ENCODE measurements around the gene POR.
A peak's percentile ranks its signal among the peaks of the same experiment; 100 is the strongest.

Gene POR

DNA sequence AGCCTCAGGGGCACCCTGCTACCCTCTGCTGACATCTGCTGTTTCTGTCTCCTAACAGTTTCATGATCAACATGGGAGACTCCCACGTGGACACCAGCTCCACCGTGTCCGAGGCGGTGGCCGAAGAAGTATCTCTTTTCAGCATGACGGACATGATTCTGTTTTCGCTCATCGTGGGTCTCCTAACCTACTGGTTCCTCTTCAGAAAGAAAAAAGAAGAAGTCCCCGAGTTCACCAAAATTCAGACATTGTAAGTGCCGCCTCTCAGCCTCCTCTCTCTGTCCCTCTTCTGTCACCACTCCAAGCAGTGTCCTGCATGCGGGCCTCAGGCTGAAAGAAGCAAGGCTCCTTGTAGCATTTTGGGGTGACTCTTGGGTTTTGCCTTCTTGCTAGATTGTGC, 39.0 kb downstream of the POR start:
- DNase-seq (ENCODE audit: low spot score) = no peak

DNA sequence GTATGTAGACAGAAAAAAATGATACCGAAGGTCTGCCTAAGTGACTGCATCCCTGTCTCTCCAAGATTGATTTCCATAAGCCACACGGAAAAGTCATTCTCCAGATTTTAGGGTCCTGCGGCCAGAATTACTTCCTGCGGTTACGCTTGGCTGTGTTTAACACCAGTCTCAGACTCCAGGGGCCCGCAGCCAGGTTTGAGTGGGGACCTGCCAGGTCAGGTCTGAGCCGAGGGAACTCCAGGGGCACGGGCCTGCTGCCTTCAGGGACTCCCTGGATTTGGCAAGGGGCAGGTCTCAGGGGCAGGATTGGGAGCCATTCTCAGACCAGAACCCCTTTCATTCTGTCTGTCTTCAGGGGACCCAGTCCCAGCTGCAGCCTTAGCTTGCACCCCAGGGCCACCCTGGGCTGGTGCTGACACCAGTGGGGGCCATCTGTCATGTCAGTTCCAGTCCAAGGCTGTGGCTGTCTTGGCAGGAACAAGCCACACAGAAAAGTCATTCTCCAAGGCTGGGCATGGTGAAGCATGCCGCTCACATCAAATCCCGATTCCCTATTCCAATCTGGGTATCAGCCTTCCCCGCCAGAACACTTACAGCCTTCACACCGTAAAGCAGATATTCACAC, 40.5 kb downstream of the POR start:
- DNase-seq (ENCODE audit: low spot score) = no peak

DNA sequence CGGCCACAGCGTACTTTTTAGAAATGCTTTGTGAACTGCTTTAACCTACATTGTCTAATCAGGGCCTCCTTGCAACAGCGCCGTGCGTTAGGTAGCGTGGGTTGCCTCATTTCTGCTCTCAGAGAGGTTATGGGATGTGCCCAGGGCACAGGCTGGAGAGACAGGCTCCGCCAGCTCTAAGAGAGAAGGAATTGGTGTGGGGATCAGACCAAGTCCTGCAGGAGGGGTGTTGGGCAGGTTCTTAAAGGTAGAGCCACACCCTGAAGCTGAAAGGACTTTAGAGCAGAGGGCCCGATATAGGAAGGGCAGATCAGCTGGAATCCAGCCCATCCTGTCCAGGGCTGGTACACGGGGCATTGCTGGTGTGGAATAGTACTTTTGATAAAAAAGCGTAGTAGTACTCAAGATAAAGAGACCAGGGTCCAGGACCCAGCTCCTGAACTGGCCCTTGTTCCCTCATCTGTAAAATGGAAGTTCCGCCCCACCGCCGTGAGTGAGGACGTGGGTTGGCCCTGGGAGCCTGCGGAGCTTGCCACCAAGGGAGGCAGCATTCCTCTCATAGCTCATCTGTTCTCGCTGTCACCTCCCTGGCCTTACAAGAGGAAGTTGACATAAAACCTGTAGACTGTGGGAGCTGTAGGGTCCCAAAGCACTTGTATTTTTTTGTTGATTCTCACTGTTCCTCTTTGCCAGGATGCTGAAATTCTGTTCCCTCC, 42.2 kb downstream of the POR start:
- peak; percentile 67 for DNase-seq (ENCODE audit: low spot score)

DNA sequence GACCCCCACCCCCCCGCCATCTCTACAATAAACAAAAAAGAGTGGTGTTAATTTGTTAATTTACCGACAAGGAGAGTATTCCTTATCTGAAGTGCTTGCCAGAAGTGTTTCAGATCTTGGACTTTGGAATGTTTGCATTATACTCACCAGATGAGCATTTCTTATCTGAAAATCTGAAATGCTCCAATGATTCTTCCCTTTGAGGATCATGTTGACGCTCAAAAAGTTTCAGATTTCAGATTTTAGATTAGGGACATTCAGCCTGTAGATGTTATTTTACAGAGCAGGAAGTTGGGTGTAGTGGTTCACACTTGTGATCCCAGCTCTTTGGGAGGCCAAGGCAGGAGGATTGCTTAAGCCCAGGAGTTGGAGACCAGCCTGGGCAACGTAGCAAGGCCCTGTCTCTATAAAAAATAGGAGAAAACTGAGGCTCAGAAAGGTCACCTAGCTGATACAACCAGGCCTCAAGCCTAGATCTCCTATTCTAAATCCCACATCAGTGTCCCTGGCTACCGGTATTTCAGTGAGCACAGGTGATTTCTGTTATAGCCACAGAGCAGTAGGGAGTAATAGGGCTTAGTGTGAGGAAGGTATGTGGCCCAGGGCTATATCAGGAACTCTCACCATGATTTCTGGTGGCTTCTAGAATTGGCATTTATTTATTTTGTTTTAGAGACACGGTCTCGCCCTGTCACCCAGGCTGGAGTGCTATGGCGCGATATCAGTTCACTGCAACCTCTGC, 44.0 kb downstream of the POR start:
- DNase-seq (ENCODE audit: low spot score) = peak; percentile 40

DNA sequence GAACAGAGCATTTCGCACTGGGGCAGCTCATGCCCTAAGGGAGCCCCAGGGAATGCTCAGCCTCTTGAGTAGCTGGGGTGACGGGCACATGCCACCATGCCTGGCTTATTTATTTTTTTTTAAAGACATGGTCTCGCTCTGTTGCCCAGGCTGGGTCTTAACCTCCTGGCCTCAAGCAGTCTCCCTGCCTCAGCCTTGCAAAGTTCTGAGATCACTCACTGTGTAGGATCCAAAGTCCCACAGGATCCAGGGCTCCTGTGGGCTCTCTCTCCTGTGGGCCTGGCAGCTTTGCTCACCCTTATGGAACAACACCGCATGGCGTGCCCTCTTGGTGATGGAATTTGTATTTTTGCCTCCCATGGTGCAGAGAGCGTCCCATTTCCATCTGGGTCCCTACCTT, 45.4 kb downstream of the POR start:
- DNase-seq (ENCODE audit: low spot score) = peak; percentile 52

- DNase-seq (ENCODE audit: low spot score) = no peak
Measured at GRCh38 chr7:75961218-75961617, 46.3 kb downstream of the POR start.

GRCh38 chr7:75962607-75963380, 47.8 kb downstream of the POR start:
- DNase-seq (ENCODE audit: low spot score) = peak; percentile 54

DNA sequence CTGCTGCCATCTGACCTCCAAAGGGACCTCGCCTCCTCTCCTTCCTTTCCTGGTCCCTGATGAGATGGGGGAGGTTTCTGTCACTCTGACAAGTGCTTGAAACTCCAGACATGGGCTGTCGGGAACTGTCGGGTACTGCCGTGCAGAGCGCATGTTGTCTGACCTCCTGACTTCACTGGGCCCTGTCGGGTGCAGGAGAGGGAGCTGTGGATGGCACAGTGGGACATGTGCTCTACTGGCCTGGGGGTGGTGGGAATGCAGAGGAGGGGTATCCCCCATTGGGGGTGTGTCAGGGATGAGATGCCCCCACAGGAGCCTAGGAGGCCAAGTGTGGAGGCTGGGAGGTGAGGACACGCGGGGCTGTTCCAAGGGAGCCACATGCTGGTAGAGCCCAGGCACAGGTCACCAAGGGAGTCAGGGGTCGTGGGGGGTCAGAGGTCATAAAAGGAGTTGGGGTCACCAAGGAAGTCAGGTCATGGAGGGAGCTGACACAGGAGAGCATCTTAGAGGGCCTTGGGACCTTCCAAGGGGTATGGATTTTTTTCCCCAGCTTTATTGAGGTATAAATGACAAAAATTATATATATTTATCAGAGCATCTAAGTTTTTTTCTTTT, 48.5 kb downstream of the POR start:
- DNase-seq (ENCODE audit: low spot score) = no peak

DNA sequence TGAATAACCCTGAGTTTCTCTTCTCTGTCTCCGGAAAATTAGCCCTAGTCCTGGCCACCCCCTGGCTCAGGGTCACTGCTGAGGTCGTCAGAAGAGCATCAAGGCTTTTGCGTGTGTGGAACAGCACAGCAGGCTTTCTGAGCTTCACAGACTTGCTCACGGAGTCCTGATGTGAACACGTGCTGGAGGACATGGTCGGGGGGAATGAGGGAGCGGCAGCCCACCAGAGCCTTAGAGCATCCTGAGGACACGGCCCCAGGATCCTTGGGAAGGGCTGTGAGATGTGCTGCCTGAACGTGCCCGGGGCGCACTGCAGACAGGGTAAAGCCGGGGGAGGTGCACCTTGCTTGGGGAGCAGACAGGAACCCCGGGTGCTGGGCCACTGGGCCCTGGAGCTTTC, 50.7 kb downstream of the POR start:
- DNase-seq (ENCODE audit: low spot score) = no peak

GRCh38 chr7:75966190-75966961, 51.4 kb downstream of the POR start:
- no peak for DNase-seq (ENCODE audit: low spot score)

GRCh38 chr7:75967055-75967454, 52.1 kb downstream of the POR start:
- no peak for DNase-seq (ENCODE audit: low spot score)

- DNase-seq (ENCODE audit: low spot score) = no peak
Measured at GRCh38 chr7:75967487-75967997, 52.6 kb downstream of the POR start.

- DNase-seq (ENCODE audit: low spot score) = no peak
Measured at GRCh38 chr7:75968012-75968411, 53.1 kb downstream of the POR start.

DNA sequence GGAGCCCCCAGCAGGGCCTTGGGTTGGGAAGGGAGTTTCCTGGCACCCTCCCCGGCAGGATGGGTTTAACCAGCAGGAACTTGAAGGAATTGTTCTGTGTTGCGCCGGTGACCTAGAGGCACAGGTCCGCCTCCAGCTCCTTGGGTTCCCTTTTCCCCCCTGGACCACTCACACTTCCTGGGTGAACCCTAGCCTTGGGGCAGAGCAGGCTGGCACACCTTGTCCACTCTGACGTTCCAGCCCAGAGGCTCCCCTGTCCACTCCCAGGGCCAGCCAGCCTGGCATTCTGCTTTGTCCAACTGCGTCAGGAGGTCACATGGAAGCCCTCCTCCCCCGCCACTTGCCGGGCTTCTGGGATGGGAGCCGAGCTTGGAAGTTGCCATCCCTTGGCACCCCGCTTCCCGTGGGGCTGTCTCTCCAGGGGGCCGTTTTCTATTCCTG, 53.6 kb downstream of the POR start:
- DNase-seq (ENCODE audit: low spot score) = no peak

DNA sequence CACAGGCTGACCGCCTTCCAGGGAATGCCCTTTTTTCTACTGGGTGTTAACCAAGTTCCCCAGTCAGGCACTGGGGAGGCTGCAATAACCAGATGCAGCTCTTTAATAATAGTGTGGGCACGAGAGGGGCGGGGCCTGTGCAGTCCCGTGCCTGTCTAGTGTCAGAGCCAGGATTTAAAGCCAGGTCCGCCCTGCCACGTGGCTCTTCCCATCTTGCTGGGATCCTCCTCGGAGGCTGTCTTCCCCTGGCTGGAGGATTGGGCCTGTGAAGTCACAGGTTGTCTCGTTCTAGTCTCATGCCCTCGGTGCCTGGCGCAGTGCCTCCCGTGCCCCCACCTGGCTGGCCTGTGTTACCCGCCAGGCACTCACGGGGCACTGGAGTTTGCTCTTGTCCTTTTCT, 54.2 kb downstream of the POR start:
- no peak for DNase-seq (ENCODE audit: low spot score)

DNA sequence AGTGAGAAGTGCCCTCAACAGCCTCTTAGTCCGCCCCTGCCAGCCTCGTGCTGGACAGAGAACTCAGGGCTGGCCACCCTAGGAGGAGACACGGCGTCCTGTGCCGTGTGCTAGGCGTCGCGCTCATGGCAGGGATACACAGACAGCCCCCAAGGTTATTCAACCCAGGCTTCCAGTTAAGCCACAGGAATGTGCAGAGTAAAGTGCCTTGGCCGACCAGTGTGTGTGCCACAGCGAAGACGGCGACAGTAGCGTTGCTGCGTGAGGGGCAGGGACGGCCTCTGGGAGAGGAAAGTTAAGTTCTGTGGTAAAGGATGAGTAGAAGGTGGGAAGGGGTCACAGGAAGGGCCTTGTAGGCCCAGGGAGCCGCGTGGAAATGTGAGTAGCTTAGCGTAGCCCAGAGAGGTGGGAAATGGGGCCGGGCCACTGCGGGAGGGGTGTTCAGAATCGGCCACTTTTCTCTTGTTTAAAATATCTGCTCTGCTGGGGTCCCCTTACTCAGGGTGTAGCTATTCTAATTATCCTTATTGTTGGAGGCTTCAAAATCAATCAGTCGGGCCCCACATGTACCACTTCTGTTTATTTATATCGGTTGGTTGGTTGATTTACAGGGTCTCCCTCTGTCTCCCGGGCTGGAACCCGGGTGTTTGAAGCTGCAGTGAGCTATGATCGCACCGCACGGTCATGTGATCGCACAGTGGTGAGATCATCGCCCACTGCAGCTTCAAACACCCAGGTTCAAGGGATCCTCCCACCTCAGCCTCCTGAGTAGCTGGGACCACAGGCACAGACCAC, 54.9 kb downstream of the POR start:
- DNase-seq (ENCODE audit: low spot score) = peak; percentile 39

GRCh38 chr7:75971309-75971960, 56.5 kb downstream of the POR start:
- DNase-seq (ENCODE audit: low spot score) = no peak

- DNase-seq (ENCODE audit: low spot score) = no peak
Measured at GRCh38 chr7:75971961-75972763, 57.2 kb downstream of the POR start.

DNA sequence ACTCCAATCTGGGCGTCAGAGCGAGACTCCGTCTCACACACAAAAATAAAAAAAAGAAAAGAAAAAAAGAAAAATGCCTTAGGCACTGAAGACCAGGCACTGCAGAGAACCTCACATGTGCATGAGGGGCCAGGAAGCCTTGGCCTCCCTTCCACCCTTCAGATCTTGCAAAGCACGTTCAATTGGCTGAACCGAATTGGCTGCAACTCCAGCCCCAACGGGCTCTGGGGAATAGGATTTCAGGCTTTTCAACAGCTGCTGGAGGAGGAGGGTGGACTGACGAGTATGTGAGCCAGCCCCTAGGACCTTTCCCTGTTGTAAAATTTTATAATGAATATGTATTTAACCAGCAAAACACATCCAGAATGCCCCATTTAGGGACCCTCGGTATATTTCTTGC, 62.8 kb downstream of the POR start:
- no peak for DNase-seq (ENCODE audit: low spot score)

Data from kidney tubule cell (primary cell).